ENCODE results near the gene RFPL2.
"Not testable (repeated sequence)": the region's sequence is repeated elsewhere in the genome, so short reads cannot be mapped to it uniquely, and the experiment has no call there.

Gene RFPL2

GRCh38 chr22:32205974-32206773 is 1.3 kb upstream of the RFPL2 start:
- DNase-seq, result no peak

GRCh38 chr22:32204040-32204855 is 625 bp downstream of the RFPL2 start:
- DNase-seq, result peak in 1 of 4 experiments; percentile 17

DNA sequence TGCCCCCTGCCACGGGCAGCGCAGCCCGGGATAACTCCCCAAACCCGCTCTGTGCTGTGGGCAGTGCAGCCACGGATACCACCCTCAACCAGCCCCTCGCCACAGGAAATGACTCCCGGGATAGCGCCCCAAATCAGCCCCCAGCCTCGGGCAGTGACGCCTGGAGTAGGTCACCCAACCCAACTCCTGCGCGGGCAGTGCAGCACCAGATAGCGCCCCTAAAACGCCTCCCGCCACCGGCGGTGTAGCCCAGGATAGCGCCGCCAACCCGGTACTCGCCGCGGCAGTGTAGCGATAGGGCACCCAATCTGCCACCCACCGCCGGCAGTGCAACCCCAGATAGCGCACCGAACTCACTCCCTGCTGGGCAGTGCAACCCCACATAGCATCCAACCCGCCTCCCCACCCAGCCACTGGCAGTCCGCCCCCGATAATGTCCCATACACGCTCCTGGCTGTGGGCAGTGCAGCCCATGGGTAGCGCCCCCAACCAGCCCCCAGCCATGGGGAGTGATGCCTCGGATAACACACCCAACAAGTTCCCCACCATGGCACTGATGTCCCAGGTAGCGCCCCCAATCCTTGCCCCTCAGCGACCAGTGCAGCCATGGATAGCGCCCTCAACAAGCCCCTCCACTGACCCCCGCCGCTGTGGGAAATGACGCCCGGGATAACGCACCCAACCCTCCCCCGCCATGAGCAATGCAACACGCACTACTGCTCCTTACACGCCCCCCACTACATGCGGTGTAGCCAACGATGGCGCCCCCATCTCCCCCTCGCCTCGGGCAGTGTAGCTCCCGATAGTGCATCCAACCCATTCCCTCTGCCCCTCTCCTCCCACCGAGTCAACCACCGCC is 1.5 kb downstream of the RFPL2 start:
- DNase-seq, result no peak

GRCh38 chr22:32202539-32203180 is 2.2 kb downstream of the RFPL2 start:
- no peak for DNase-seq

- no peak for DNase-seq
Measured at GRCh38 chr22:32202161-32202538, 2.7 kb downstream of the RFPL2 start.

DNA sequence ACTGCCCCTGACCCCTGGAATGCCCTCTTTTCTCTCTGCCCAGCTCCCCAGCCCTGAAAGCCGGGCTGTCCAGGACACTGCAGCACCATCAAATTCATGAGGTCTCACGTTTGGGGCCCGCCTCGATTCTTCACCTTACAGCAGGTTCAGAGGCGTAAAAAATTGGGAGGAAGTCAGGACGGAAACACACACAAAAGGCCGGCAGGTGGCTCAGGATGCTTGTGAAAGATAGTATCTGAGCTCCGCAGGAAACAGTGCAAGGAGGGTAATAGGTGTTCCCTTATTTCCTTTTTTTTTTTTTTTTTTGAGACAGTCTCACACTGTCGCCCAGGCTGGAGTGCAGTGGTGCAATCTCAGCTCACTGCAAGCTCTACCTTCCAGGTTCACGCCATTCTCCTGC is 4.1 kb downstream of the RFPL2 start:
- no peak for DNase-seq

DNA sequence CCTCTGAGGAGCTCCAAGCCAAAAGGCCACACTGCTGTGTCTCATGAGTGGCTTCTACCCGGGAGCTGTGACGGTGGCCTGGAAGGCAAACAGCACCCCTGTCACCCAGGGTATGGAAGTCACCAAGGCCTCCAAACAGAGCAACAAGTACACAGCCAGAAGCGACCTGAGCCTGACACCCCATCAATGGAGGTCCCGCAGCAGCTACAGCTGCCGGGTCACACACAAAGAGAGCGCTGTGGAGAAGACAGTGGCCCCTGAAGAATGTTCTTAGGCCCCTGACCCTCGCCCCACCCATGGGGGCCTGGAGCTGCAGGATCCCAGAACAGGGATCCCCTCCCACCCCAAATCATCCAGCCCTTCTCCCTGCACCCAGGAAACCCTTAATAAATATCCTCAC is 4.9 kb downstream of the RFPL2 start:
- DNase-seq, result no peak

- DNase-seq, result no peak
Measured at GRCh38 chr22:32199341-32199740, 5.5 kb downstream of the RFPL2 start.

DNA sequence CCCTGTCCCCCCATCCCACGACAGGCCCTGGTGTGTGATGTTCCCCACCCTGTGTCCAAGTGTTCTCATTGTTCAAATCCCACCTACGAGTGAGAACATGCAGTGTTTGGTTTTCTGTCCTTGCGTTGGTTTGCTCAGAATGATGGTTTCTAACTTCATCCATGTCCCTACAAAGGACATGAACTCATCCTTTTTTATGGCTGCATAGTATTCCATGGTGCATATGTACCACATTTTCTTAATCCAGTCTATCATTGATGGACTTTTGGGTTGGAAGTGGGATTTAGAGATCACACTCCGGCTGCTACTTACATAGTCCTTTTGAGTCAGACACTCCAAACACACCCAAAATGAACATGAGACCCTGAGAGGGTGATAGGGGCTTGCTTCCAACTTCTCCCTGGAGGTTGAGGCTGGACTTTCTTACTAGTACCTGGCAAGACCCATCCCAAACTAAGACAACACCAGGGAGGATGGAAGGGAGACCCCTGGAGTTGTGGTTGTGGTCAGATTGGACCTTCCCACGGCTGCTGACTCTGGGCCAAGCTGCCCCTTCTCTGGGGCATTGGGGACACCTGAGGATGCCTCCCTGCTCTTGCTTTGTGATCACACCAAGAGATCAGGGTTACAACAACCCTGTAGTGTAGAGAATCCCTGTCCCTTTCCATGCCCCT is 7.2 kb downstream of the RFPL2 start:
- not testable (repeated sequence) for DNase-seq

DNA sequence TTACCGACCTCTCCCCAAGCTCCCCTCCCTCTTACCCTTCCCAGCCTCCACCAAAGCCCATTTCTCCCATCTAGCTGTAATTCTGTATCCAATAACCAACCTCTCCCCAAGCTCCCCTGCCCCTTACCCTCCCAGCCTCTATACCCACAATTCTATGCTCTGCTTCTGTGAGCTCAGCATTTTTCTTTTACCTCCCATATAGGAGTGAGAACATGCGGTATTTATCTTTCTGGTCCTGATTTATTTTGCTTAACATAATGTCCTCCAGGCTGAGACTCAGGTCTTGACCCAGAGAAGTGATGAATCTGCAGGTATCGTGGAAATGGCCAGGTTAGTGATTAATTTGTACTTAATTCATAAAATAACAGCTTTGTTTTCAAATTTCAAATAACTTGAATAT is 9.0 kb downstream of the RFPL2 start:
- DNase-seq, result not testable (repeated sequence)

- DNase-seq, result not testable (repeated sequence)
Measured at GRCh38 chr22:32193346-32193745, 11.5 kb downstream of the RFPL2 start.

DNA sequence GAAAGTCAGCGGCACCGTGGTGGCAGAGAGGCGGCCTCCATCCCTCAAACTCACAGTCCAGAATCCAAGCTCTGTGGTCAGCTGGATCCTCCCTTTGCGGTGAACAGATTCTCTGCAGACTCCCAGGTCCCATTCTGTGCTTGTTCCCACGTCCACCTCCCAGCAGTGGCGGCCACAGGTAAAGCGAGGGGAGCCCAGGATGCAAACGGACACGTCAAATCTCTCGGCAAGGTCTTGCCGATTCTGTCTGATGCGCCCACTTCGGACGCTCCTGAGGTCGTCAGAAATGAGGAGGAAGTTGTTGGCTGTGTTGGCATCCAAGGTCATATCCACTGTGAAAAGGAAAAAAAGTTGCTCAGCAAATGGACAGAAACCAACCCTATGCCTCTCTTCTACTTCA is 13.9 kb downstream of the RFPL2 start:
- not testable (repeated sequence) for DNase-seq

DNA sequence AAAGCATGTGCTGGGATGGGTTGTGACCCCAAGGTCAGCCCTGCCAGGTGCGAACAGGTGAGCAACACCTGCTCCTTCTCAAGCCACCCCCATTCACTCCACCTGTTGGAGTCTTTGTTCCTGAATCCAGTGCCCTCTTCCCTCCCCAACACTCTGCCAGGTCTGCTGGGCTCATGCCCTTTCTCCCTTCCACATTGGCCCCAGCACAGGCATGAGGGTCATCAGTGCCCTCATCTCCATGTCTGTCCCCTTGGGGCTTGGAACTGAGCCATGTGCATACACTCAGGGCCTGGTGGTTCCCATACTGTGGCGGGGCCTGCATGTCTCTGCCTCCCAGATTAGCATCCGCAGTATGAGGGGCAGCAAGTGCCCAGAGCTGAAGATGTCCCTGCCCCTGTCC is 19.1 kb downstream of the RFPL2 start:
- no peak for DNase-seq

DNA sequence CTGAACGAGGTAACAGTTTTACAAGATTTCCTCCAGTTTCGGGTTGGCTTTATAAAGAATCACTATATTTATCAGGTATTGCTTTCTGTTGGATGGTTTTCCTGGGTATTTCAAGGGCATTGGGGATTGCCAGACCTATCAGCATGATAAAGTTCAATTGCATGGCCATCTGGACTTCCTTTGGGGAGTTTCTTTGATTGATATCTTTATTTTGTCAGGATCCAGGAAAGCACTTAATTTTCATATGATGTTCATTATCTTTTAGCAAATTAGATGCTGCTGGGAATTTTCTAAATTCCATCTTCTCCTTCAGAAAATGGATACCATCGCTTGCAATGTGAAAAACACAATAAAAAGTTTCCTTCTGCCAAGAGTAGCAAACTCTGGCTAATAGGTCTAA is 21.2 kb downstream of the RFPL2 start:
- DNase-seq, result no peak

- no peak for DNase-seq
Measured at GRCh38 chr22:32181043-32181442, 23.8 kb downstream of the RFPL2 start.

GRCh38 chr22:32177221-32177765 is 27.6 kb downstream of the RFPL2 start:
- no peak for DNase-seq

- DNase-seq, result no peak
Measured at GRCh38 chr22:32175683-32176644, 28.9 kb downstream of the RFPL2 start.

GRCh38 chr22:32175115-32175514 is 29.8 kb downstream of the RFPL2 start:
- no peak for DNase-seq

DNA sequence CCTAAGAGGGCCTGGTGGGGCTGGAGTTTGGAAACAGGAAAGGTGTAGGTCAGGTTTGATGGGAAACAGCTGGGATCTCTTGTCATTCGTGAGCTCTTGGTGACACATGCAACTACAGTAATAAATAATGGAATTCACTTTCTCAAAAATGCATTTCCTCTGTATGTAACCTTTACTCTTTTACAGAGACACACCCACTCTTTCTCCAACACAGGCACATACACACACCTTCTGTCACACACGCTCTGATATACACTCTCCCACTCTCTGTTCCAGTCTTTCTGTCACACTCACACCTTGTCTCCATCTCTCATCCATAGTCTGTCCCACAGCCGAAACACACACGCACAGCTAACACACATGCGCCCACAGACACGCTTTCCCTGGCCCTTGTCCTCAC is 39.2 kb downstream of the RFPL2 start:
- DNase-seq, result no peak

DNA sequence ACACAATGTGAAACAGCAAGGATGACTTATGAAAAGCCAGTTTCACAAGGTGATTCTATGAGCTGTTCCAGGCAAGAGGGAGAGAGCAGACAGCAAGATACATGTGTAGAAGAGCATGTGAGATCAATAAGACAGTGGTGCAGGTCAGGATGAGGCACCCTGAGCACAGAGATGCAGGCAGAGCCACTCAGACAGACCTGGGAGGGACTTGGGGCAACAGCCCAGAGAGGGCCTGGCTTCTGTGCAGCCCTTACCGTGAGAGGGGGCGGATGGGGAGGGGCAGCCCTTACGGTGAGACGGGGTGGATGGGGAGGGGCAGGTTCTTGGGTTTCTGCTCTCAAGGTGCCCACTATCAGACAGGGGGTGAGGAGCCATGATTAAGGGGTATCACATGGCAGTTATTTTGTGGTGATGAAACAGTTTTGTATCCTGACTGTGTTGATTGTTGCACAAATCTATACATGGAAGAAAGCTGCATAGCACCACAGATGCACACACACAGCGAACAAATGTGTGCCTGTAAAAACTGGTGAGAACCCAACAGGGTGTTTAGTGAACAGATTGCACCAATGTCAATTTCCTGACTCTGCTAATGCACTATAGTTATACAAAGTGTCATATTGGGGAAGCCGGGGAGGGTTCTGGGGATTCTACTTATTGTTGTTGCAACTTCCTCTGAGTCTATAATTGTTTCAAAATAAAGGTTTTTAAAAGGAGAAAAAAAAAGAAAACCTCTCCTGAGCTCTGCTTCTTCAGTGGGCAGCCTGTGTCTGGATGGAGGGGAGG is 40.6 kb downstream of the RFPL2 start:
- no peak for DNase-seq

Data from activated naive CD4-positive, alpha-beta T cell (primary cell).